Pulmonary artery endothelial cell (primary cell): ENCODE results near the gene SMYD2. TPM values are rescaled to one million over a fixed set of nuclear protein-coding genes. Genes with fewer than 3 reads are reported as not detected.
"Not testable (repeated sequence)": the region's sequence is repeated elsewhere in the genome, so short reads cannot be mapped to it uniquely, and the experiment has no call there.

ENCODE experiments used
- DNase-seq: peaks from one replicate; pipeline ENCODE4 v3.0.0-alpha.2; 2011; ENCODE audit warnings: low read depth, low spot score
- total RNA-seq: library from RNA; depleted of rRNA; stranded (reverse); fragments of >200 nt; gene quantifications from 2 replicates; pipeline ENCODE4 v1.2.3, GENCODE V29; 2014

SMYD2 gene
- total RNA-seq, 1 donor from 2014 or later, result 24.5 TPM

DNA sequence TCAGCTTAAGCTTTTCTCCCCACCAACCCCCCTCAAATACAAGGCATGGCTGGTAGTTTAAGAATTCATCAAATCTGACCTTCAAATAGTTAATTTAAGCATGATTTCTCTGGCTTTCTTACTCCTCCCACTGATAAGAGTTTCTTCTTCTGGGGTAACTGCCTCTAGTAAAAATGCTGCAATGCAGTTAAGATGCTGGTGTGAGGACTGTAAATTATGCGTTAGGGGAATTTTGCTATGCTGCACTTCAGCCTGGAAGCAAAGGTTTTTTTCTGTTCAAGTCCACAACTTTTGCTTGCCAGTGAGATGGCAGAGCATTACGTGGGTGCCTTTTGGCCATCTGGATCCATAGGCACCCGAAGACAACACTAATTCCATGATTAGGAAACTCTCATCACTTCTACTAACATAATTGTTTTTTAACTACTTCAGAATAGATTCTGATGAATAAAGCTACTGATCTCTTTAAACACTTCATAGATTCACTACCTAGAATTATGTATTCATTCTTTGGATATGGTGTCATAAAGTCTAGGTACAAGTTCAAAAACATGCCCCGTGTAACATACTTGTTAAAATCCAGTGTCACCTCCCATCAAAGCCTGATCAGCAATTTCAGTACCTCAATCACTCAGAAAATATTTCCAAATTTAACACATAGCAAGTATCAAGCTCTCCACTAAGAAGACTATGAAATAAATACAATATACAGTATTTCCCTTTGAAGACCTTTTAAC, 8.8 kb upstream of the SMYD2 start:
- DNase-seq, result no peak

DNA sequence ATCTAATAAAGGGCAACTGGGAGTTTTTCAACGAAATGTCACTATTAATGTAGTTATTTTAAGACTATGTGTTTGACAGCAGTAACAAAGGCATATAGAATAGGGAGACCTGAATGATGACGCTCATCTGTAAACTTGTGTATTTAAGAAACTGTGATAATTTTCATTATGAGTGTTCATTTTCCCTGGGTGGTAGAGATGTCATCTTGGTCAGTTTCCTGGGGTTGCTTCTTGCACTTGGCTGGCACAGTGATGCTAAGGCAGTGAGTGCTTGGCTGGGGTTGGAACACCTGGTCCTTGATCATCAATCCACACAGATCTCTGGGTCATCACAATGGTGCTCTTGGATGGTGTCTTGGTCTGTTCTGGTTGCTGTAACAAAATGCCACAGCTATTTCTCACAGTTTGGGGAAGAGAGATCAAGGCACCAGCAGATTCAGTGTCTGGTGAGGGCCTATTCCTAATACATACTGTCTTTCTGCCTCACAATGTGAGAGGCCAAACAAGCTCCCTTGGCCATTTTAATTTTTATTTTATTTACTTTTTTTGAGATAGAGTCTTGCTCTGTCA, 7.9 kb upstream of the SMYD2 start:
- no peak for DNase-seq

DNA sequence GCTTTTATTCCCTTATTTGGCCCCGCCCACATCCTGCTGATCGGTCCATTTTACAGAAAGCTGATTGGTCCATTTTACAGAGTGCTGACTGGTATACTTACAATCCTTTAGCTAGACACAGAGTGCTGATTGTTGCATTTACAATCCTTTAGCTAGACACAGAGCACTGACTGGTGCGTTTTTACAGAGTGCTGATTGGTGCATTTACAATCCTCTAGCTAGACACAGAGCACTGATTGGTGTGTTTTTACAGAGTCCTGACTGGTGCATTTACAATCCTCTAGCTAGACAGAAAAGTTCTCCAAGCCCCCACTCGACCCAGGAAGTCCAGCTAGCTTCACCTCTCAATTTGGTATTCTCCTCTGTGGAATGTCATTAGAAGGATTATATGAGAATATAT, 5.3 kb upstream of the SMYD2 start:
- not testable (repeated sequence) for DNase-seq

DNA sequence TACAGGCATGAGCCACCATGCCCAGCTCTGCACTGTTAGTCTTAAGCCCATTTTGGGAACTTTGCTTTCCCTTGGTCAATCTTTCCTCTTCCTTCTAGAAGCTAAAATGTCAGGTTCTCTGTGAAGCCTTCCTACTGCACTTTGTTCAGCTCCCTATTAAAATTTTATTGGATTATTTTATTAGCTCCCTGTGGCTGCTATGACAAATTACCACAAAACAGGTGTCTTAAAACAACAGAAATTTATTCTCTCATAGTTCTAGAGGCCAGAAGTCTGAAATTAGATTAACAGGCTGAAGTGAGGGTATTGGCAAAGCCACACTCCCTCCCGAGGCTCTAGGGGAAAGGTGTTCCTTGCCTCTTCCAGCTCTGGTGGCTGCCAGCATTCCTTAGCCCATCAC, 4.2 kb upstream of the SMYD2 start:
- DNase-seq, result no peak

DNA sequence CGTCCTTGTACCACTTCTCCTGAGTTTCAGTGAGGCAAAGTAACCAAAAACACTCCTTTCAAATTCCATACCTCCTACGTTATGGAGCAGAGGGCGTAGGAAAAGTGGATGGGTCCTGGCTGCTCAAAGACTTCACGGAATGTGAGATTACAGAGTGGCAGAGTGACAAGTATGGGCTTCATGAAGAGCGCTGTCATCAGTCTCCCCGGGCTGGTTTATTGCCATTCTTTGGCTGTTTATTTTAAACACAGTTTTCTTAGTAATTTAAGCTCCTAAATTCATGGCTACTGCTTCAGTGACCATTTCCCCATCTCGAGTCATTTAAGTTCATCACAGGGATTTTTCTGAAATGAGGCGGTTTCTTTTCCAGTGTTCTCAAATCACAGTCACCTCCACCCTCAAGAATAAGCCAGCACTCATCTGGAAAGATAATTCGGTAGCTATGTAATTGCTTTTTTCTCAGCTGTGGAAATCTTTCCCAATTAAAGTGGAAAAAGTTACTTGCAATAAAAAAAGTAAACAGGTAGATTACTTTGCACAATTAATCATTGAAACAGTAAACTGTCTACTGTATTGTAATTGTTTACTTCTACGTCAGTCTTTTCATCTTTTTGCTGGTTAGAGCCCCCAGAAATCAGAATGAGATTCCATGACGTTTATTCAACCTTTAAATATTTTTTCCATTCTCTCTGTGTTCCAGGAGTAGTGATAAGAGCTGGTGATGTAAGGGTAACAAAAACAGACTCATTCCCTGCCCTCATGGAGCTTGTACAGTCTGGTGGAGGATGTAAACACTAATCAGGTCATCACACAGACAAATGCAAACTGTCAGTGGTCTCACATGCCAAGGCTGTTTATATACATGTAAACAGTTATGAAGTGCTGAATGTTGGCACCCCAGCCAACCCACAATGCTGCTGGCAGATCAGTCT, 3.0 kb upstream of the SMYD2 start:
- no peak for DNase-seq

DNA sequence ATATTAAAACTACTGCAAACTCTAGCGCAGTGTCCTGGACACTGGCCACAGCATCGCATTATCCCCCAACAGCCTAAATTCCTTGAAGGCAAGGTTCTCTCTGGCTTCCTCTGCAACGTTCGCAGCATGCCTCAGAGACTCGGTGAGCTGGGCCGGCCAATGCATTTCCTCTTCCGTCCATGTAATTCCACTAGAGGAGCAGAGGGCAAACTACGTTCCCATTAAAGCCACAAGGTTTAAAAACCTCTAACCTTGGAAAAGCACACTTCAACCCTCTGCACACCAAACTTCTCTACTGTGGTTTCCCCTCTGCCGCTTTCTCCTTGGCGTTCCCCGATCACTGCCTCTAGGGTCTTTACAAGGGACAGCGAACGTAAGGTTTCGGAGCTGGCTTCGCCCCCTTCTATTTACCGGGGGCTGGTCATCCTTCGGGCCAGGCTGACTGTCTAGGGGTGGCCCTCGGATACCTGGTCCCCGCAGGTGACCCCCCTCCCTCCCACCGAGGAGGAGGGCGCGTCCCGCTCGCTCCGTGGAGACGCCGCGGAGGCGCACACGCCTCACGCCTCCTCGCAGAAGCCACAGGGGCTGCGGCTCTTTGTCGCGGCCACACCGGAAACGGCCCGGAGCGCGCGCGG, 456 bp upstream of the SMYD2 start:
- no peak for DNase-seq

DNA sequence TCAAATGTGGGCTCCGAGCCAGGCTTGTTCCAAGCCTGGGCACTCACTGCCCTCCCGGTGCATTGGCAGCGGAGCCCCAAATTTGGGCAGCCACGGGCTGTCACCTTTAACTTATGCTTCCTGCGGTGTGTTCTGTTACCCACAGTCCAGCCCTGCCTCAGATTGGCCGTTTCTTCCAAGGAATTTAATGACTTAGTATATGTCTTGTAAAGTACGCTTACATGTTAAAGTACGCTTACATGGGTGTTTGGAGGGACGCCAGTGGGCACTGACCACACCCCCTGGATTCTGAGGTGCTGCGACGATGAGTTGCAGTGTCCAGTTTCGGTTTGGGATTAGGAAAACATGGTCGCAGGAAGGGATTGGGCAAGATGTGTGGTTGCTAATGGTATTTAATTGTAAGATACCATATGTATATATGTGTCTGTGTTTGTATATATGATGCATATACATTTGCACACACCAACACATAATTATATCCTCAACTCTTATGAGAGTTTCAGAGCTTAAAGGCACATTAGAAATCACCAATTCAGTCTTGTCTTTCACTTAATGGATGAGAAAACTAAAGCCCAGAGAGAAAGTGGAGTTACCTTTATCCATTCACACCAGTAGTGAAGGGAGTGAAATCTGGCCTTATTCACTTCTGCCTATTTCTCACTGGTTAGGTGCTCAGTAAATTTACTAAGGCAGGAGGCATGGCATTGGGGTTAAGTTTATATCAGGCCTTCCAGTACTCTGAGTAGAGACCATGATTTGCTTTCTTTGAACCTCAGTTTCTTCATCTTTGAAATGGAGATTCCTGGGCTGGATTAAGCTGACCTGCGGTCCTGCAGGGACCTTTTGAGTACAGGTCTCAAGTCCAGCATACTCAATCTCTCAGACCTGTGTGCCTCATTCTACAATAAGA, 1.0 kb downstream of the SMYD2 start:
- no peak for DNase-seq

DNA sequence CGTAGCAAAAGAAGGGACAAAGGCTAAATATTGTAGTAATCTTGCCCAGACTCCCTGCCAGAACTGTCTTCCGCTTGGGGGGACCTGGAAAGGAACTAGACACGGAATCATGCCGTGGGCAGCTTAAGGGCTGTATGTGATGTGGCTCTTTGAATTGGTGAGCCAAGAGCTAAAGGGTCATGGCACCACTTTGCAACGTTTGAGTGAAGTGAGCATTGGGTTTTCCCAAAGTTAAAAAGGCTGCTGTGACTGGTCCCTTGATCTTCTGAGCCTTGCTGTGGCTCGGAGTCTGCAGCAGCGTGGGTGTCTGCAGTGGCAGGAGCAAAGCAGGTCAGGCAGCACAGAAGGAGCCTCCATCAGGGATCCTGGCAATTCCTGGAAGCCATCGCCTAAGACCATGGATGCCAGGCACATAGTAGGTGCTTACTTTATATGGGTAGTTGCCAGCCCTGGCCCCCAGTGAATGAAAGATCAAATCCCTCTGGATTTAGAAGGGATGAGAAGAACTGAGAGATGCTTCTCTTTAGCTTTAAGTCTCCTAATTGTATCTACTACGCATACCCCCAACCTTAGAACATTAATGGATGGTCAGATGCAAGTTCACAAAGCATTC, 1.8 kb downstream of the SMYD2 start:
- no peak for DNase-seq

DNA sequence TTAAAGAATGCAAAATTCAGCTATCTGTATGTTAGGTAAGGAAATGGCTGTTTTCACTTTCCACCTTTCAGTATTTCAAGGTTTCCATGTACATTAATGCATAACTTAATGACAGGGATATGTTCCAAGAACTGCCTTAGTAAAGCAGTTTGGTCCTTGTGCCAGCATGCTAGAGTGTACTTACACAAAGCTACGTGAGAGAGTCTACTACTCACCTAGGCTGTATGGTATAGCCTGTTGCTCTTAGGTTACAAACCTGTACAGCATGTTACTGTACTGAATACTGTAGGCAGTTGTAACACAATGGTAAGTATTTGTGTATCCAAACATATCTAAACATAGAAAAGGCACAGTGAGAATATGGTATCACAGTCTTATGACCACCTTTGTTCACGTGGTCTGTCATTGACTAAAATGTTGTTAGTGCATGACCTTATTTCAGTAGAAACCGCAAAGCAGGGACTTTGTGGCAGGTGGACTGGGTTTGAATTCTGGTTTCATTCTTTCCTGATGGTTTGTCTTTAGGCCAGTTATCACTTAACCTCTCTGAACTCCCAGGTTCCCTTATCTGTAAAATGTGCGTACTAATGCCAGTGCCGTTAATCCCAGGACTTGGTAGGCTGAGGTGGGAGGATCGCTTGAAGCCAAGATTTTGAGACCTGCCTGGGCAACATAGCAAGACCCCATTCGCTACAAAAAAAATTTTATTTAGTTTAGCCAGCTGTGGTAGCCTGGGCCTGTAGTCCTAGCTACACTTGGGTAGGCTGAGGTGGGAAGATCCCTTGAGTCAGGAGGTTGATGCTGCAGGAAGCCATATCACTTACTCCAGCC, 4.9 kb downstream of the SMYD2 start:
- no peak for DNase-seq

DNA sequence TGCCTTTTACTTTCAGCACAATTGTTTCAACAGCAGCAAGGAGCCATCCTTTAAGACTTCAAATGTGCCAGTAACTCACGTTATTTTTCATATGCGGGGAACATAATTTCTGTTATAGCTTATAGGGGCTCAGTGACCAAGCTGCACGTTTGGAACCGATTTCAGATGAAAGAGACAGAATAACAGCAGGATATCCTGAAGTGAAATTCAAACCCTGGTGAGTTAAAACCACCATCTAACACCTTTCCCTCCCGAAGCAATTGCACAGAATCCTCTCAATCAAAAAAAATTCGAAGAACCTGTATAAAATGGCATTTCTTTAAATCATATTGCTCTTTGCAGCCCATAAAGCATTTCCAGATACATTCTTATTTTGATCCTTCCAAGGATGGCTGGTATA, 6.9 kb downstream of the SMYD2 start:
- no peak for DNase-seq

DNA sequence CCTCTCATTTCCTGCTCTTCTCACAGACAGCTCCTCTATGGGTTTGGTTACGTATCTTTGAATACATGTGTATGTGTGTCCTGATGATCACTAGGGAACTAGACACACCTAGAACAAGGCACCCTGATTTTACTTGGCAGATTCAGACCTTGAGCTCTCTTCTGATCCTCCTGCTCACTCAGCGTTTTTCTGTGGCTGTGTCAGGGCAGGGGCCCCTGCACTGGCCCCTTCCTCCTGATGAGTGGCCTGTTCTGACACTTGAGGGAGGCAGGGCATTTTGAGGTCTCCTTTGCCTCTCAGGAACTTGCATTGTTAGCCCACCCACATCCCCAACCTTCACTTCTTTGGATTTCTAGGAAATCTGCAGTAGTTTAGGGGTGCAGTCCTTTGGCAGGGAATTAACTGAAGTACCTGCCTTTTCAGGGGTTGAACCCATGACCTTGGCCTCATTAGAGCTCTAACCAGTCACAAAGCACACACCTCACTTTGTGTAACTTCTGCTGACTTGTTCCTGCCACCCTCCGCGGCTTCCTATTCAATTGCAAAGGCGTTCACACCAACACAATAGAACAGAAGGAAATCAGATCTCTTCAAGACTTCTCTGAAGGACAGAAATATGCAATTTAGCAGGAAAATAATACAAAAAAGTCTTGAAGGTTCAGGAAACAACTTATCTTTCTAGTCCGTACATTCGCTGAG, 8.8 kb downstream of the SMYD2 start:
- DNase-seq, result no peak

DNA sequence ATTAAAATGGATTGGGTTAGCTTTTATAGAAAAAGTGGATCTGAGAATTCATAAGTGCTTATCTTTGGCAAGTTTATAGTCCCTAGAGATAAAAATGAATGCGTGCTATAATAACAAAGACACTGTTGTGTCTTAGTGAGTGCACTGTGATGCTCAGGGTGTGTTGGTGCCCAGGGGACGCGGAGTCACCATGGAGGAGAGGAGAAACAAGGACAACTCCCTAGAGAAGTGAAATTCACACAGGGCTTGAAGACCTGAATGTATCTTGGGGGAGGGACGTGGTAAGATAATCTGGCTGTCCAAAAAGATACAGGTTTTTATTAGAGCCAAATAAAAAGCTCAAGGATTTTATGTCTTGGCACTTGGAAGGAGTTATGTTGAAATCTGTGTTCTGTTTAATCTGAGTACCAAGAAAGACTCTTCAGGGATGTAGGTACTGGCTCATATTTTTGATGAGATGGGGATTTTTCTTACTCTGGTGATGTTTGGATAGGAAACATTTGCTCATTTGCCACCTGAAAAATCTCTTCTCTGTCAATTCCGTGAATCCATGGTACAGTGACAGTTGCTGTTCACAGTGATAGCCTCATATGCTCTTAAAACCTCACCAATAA, 9.6 kb downstream of the SMYD2 start:
- no peak for DNase-seq

DNA sequence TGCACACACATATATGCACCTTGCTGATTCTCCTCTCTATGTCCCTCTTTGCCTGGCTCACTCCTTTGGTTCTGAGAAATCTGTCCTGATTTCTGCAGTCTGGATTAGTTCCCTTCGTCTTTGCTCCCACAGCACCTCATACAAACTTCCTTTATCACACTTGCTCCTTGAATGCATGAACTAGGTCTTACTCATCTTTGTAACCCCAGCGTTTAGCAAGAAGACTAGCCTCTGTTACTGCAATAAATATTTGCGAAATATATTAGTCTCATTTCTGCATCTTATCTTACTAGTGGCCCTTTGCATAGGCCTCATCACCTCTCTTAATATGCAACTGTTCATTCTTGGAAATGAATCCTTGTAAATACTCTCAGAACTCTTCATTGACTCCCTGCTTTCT, 11.4 kb downstream of the SMYD2 start:
- no peak for DNase-seq

DNA sequence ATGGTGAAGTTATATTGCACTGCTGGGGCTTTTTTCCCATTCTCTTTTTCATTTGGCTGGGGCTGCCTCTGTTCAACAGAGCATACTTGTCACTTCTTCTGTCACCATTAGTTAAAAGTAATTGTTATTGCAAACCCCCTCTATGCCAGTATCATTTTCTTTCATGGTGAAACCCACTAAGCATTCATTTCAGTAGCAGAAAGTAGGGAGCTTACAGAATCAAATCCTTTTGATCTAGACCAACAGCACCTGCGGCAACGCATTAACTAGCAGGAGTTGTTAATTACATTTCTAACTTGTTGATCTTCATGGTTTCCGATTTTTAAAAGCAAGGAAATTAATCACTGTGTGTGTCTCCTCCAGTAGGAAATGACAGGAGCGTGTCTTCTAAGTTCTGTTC, 15.0 kb downstream of the SMYD2 start:
- no peak for DNase-seq

DNA sequence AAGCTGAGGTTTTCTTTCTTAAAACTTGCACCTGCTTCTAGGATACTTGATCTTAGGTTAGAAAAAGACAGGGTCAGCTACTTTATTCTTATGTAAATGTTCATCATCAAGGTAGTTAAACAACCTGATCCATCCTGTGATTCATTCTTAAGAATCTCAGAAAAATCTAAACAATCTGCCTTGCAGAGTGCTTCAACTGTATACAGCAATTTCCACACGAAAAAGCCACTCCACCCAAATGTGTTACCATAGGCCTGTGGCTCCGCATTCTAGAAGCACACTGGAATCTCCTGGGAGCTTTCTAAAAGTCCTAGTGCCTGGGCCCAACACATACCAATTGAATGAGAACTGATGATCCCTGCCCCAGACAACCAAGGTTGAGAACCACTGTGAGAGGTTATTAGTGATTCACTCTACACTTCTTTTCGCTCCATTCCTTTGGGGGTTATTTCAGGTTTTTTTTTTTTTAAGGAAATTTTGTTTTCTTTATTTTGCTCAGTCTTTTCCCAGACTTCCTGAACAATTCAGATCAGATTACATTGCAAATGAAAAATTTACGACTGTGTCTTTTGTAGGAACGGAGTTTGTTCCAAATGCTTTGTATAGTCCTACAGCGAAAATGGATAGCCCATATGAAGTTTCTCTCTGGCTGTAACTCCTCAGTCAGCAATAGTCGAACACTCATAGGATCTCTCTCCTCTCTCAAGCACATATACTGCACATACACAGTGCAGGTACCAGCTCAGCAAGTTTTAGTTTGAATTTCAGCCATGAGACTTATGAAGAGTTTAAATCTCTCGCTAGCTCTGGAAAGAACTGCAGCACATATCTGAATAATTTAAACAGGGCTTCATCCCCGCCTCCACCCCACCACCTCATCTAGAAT, 16.1 kb downstream of the SMYD2 start:
- no peak for DNase-seq

DNA sequence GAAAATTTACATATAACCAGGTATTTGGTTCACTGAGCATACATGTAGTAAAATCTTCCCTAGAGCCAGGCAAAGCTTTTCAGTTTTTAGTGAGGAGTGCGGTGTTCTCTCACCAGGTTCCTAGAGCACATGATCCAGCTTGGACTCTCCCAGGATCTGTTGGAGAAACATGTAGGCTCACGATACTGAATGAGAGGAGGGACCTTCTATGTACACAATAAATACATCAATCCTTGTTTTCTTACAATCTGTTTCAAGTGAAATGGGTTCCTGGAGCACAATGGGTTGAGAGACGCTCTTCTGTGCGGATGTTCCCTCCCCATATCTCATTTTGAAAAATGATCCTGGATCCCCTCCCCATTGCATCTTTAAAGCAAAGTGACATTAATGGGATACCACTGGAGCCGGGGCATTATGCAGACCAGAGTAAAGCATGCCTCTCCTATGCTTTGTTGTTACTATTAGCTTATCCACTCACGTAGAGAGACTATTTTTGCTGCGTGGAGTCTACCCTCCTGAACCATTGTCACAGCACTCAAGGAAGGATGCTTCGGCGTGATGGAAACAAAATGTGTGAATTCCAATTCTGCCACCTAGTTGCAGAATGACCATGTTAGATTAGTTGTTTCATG, 19.3 kb downstream of the SMYD2 start:
- no peak for DNase-seq

DNA sequence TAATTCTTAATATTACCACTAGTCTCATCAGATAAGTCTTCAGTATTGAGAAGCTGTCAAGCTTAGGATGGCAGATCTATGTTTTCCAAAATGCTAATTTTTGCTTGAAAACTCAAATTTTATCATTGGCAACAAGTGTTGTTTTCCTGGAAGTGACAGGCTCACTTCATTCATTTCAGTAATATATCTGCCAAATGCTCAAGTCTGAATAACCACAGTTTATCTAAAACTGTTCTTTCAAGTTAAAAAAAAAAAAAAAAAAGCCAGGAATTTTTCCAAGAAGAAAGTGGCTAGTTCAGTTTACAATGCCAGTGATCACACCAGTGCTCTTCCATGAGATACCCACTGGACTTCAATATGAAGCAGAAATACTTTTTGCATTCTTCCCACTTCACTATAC, 20.6 kb downstream of the SMYD2 start:
- DNase-seq, result no peak
